GM18508 (cell line): ENCODE results near the gene HHATL.

ENCODE experiments used
- ATAC-seq: cut with Tn5 transposase; IDR thresholded peaks from one replicate; pipeline ENCODE4 v1.9.1; 2021; ENCODE audit warnings: moderate number of reproducible peaks; ENCODE audit not compliant: insufficient read depth, unreplicated experiment

HHATL gene

GRCh38 chr3:42667523-42668412 lies 34.8 kb downstream of the HHATL start:
- ATAC-seq: no peak

GRCh38 chr3:42667096-42667522 lies 35.5 kb downstream of the HHATL start:
- no peak for ATAC-seq

- no peak for ATAC-seq
Measured at GRCh38 chr3:42666577-42666998, 36.0 kb downstream of the HHATL start.

GRCh38 chr3:42666022-42666421 lies 36.6 kb downstream of the HHATL start:
- ATAC-seq: no peak

GRCh38 chr3:42665050-42665878 lies 37.3 kb downstream of the HHATL start:
- no peak for ATAC-seq

- ATAC-seq: no peak
Measured at GRCh38 chr3:42664438-42664803, 38.2 kb downstream of the HHATL start.

GRCh38 chr3:42663581-42664437 lies 38.8 kb downstream of the HHATL start:
- no peak for ATAC-seq

- no peak for ATAC-seq
Measured at GRCh38 chr3:42662813-42663535, 39.6 kb downstream of the HHATL start.

- ATAC-seq: no peak
Measured at GRCh38 chr3:42662037-42662812, 40.4 kb downstream of the HHATL start.

GRCh38 chr3:42661593-42662022 lies 41.0 kb downstream of the HHATL start:
- ATAC-seq: no peak

GRCh38 chr3:42660898-42661297 lies 41.7 kb downstream of the HHATL start:
- ATAC-seq: no peak

GRCh38 chr3:42660131-42660715 lies 42.4 kb downstream of the HHATL start:
- no peak for ATAC-seq

- no peak for ATAC-seq
Measured at GRCh38 chr3:42659451-42660130, 43.0 kb downstream of the HHATL start.

- ATAC-seq: no peak
Measured at GRCh38 chr3:42658771-42659390, 43.7 kb downstream of the HHATL start.

GRCh38 chr3:42658091-42658770 lies 44.4 kb downstream of the HHATL start:
- no peak for ATAC-seq

GRCh38 chr3:42657675-42658074 lies 44.9 kb downstream of the HHATL start:
- no peak for ATAC-seq
